Activated naive CD8-positive, alpha-beta T cell treated with anti-CD3 and anti-CD28 coated beads, Interleukin-2, amount 50 U/mL, for 24 hours (primary cell): ENCODE results near the gene PAK6.

ENCODE experiments used
- ATAC-seq: fragments of 150-1000 bp; cut with Tn5 transposase; one replicate; pipeline ENCODE4 v1.10.0; 2021
- DNase-seq: peaks from one replicate; pipeline ENCODE4 v3.0.0; 2021
- H3K27ac Mint-ChIP-seq: one replicate; pipeline ENCODE4 v1.8.0; 2021; ENCODE audit warnings: mild to moderate bottlenecking, mixed read lengths
- H3K27me3 Mint-ChIP-seq: one replicate; pipeline ENCODE4 v1.8.0; 2021; ENCODE audit warnings: mixed read lengths
- H3K36me3 Mint-ChIP-seq: one replicate; pipeline ENCODE4 v1.8.0; 2021; ENCODE audit warnings: low read depth, mixed read lengths
- H3K4me1 Mint-ChIP-seq: one replicate; pipeline ENCODE4 v1.8.0; 2021; ENCODE audit warnings: mixed read lengths
- H3K4me3 Mint-ChIP-seq: one replicate; pipeline ENCODE4 v1.8.0; 2021; ENCODE audit warnings: mild to moderate bottlenecking, moderate library complexity, mixed read lengths
- H3K9me3 Mint-ChIP-seq: one replicate; pipeline ENCODE4 v1.8.0; 2021; ENCODE audit warnings: mixed read lengths

Gene PAK6

GRCh38 chr15:40273428-40273827, 34.6 kb downstream of the PAK6 start:
- Mint-ChIP-seq H3K27ac (no peak overlapping the region), H3K27me3 (peaks cover 14% of the 10 kb centered on the region), H3K9me3 (no peaks in the 10 kb centered on the region), H3K4me3 (no peak overlapping the region), H3K36me3 (no peaks in the 10 kb centered on the region), H3K4me1 (peaks cover 7% of the 10 kb centered on the region)
- ATAC-seq (no peak), DNase-seq (no peak)

GRCh38 chr15:40274350-40275274, 35.7 kb downstream of the PAK6 start:
- peaks cover 7% of the 10 kb centered on the region for H3K4me1 Mint-ChIP-seq
- no peak overlapping the region for H3K27ac Mint-ChIP-seq
- H3K4me3 Mint-ChIP-seq, result no peak overlapping the region
- peaks cover 22% of the 10 kb centered on the region for H3K27me3 Mint-ChIP-seq
- ATAC-seq, result peak; percentile 57
- H3K36me3 Mint-ChIP-seq, result no peaks in the 10 kb centered on the region
- H3K9me3 Mint-ChIP-seq, result no peaks in the 10 kb centered on the region
- DNase-seq, result peak; percentile 91

GRCh38 chr15:40275523-40275922, 36.7 kb downstream of the PAK6 start:
- DNase-seq (no peak), ATAC-seq (no peak)
- Mint-ChIP-seq H3K4me1 (peaks cover 7% of the 10 kb centered on the region), H3K9me3 (no peaks in the 10 kb centered on the region), H3K36me3 (no peaks in the 10 kb centered on the region), H3K27ac (no peak overlapping the region), H3K27me3 (peaks cover 28% of the 10 kb centered on the region), H3K4me3 (no peak overlapping the region)

GRCh38 chr15:40275954-40276353, 37.1 kb downstream of the PAK6 start:
- Mint-ChIP-seq H3K27ac (no peak overlapping the region), H3K4me1 (peaks cover 7% of the 10 kb centered on the region), H3K36me3 (no peaks in the 10 kb centered on the region), H3K27me3 (peaks cover 32% of the 10 kb centered on the region), H3K9me3 (no peaks in the 10 kb centered on the region), H3K4me3 (no peak overlapping the region)
- DNase-seq (no peak), ATAC-seq (no peak)

GRCh38 chr15:40276927-40277326, 38.1 kb downstream of the PAK6 start:
- Mint-ChIP-seq H3K4me1 (peaks cover 10% of the 10 kb centered on the region), H3K36me3 (no peaks in the 10 kb centered on the region), H3K27ac (no peak overlapping the region), H3K9me3 (no peaks in the 10 kb centered on the region), H3K27me3 (peaks cover 36% of the 10 kb centered on the region), H3K4me3 (no peak overlapping the region)
- DNase-seq (no peak), ATAC-seq (no peak)

- no peaks in the 10 kb centered on the region for H3K36me3 Mint-ChIP-seq
- peaks cover 36% of the 10 kb centered on the region for H3K27me3 Mint-ChIP-seq
Measured at GRCh38 chr15:40277471-40277870, 38.6 kb downstream of the PAK6 start.

GRCh38 chr15:40278026-40278425, 39.2 kb downstream of the PAK6 start:
- H3K27me3 Mint-ChIP-seq, result peaks cover 36% of the 10 kb centered on the region
- no peak overlapping the region for H3K27ac Mint-ChIP-seq
- no peaks in the 10 kb centered on the region for H3K9me3 Mint-ChIP-seq
- DNase-seq (no peak), ATAC-seq (no peak)
- no peak overlapping the region for H3K4me3 Mint-ChIP-seq
- H3K36me3 Mint-ChIP-seq, result no peaks in the 10 kb centered on the region
- peaks cover 10% of the 10 kb centered on the region for H3K4me1 Mint-ChIP-seq

More at GRCh38 chr15:40277471-40277870, 38.6 kb downstream of the PAK6 start:
- no peak overlapping the region for H3K27ac Mint-ChIP-seq
- no peaks in the 10 kb centered on the region for H3K9me3 Mint-ChIP-seq
- DNase-seq (no peak), ATAC-seq (no peak)
- H3K4me3 Mint-ChIP-seq, result no peak overlapping the region
- peaks cover 10% of the 10 kb centered on the region for H3K4me1 Mint-ChIP-seq

- Mint-ChIP-seq H3K27ac (no peak overlapping the region), H3K4me3 (no peak overlapping the region), H3K36me3 (no peaks in the 10 kb centered on the region), H3K27me3 (peaks cover 38% of the 10 kb centered on the region), H3K4me1 (peaks cover 11% of the 10 kb centered on the region), H3K9me3 (no peaks in the 10 kb centered on the region)
- peak; percentile 85 for DNase-seq
- ATAC-seq, result no peak
Measured at GRCh38 chr15:40279437-40280141, 40.7 kb downstream of the PAK6 start.

GRCh38 chr15:40280260-40281056, 41.6 kb downstream of the PAK6 start:
- Mint-ChIP-seq H3K27me3 (peaks cover 38% of the 10 kb centered on the region), H3K36me3 (no peaks in the 10 kb centered on the region), H3K4me3 (no peak overlapping the region), H3K4me1 (peaks cover 9% of the 10 kb centered on the region), H3K9me3 (no peaks in the 10 kb centered on the region), H3K27ac (no peak overlapping the region)
- no peak for ATAC-seq
- DNase-seq, result no peak

GRCh38 chr15:40281057-40281800, 42.4 kb downstream of the PAK6 start:
- H3K9me3 Mint-ChIP-seq, result no peaks in the 10 kb centered on the region
- H3K27ac Mint-ChIP-seq, result no peak overlapping the region
- H3K27me3 Mint-ChIP-seq, result peaks cover 38% of the 10 kb centered on the region

GRCh38 chr15:40281801-40282146, 42.9 kb downstream of the PAK6 start:
- H3K4me1 Mint-ChIP-seq, result peaks cover 9% of the 10 kb centered on the region
- no peak overlapping the region for H3K27ac Mint-ChIP-seq
- DNase-seq (no peak), ATAC-seq (no peak)
- no peak overlapping the region for H3K4me3 Mint-ChIP-seq
- H3K27me3 Mint-ChIP-seq, result peaks cover 35% of the 10 kb centered on the region
- no peaks in the 10 kb centered on the region for H3K9me3 Mint-ChIP-seq
- H3K36me3 Mint-ChIP-seq, result no peaks in the 10 kb centered on the region

More at GRCh38 chr15:40281057-40281800, 42.4 kb downstream of the PAK6 start:
- DNase-seq (no peak), ATAC-seq (no peak)
- Mint-ChIP-seq H3K36me3 (no peaks in the 10 kb centered on the region), H3K4me3 (no peak overlapping the region), H3K4me1 (peaks cover 9% of the 10 kb centered on the region)

GRCh38 chr15:40282147-40282868, 43.4 kb downstream of the PAK6 start:
- Mint-ChIP-seq H3K27ac (no peak overlapping the region), H3K27me3 (peaks cover 31% of the 10 kb centered on the region), H3K36me3 (no peaks in the 10 kb centered on the region), H3K4me3 (peak overlapping the region; percentile 63), H3K9me3 (no peaks in the 10 kb centered on the region), H3K4me1 (peaks cover 5% of the 10 kb centered on the region)
- DNase-seq, result peak; percentile 61
- ATAC-seq, result peak; percentile 41

- ATAC-seq (peak; percentile 29), DNase-seq (peak; percentile 40)
- H3K4me3 Mint-ChIP-seq, result peak within 1 kb of the TSS; percentile 63
- H3K4me1 Mint-ChIP-seq, result peaks cover 4% of the 10 kb centered on the region
- H3K27me3 Mint-ChIP-seq, result peaks cover 28% of the 10 kb centered on the region
- H3K27ac Mint-ChIP-seq, result no peak within 1 kb of the TSS
- no peaks in the 10 kb centered on the region for H3K9me3 Mint-ChIP-seq
- no peaks in the 10 kb centered on the region for H3K36me3 Mint-ChIP-seq
Measured at GRCh38 chr15:40282869-40283614, 44.2 kb downstream of the PAK6 start, which contains the start of gene ANKRD63. ANKRD63 (minus strand) TSS chr15:40283064; CDS start chr15:40282586, 478 bp downstream.
